Muscle of back (tissue), 13 donors: ENCODE data around the gene SPINT2. TPM values are rescaled to one million over a fixed set of nuclear protein-coding genes. Genes with fewer than 3 reads are reported as not detected.
"Not testable (repeated sequence)": the region's sequence is repeated elsewhere in the genome, so short reads cannot be mapped to it uniquely, and the experiment has no call there.

Experiments
- DNase-seq, 3 donors: peaks; one replicate each; pipeline versions ENCODE4 v3.0.0 to v3.0.0-alpha.2; 2013
- long read RNA-seq, 9 donors: transcript quantifications; one replicate each; lab custom pipeline, GENCODE V29; 2026
- polyA plus RNA-seq, 10 donors: library from polyadenylated mRNA; unstranded; fragments of 120-200 nt; gene quantifications; one replicate each; pipeline ENCODE4 v1.2.1, GENCODE V29; 2013; ENCODE audit not compliant: insufficient read length in 10 of 10

The SPINT2 gene
- 10 to 100 TPM in 2 of 10 donors, 1 to 10 TPM in 8; 1.9 to 36.3 (median 4.5) TPM for polyA plus RNA-seq
- long read RNA-seq, donor 1, partial matches to known transcripts, result 0 of 40 reads
- long read RNA-seq, donor 1, other reads (novel, unspliced or antisense), result 38 of 40 reads
- long read RNA-seq, donor 2, result 0 reads
- long read RNA-seq, donor 3, result 0 reads
- long read RNA-seq, donor 4, partial matches to known transcripts, result 0 of 2 reads
- long read RNA-seq, donor 4, other reads (novel, unspliced or antisense), result 0 of 2 reads
- long read RNA-seq, donor 5, transcript SPINT2-201 (7 exons, 1,802 nt), result major isoform, 7 of 7 reads
- long read RNA-seq, donor 5, partial matches to known transcripts, result 0 of 7 reads
- long read RNA-seq, donor 5, other reads (novel, unspliced or antisense), result 0 of 7 reads
- long read RNA-seq, donor 6, partial matches to known transcripts, result 0 of 2 reads
- long read RNA-seq, donor 6, other reads (novel, unspliced or antisense), result 0 of 2 reads
- long read RNA-seq, donor 7, partial matches to known transcripts, result 0 of 3 reads
- long read RNA-seq, donor 7, other reads (novel, unspliced or antisense), result 0 of 3 reads
- long read RNA-seq, donor 8, partial matches to known transcripts, result 8 of 11 reads
- long read RNA-seq, donor 8, other reads (novel, unspliced or antisense), result 0 of 11 reads
- long read RNA-seq, donor 9, result 0 reads

- DNase-seq, result peak in 1 of 3 donors; percentile 59
These were observed at the start of gene SPINT2 for GRCh38 chr19:38264486-38265212. SPINT2 (plus strand) TSS chr19:38264573; CDS start chr19:38264893, 320 bp downstream.

- DNase-seq, result peak in 1 of 3 donors; percentile 46
These were observed 47.4 kb upstream of the SPINT2 start for GRCh38 chr19:38216785-38217641.

GRCh38 chr19:38218204-38218603 lies 46.2 kb upstream of the SPINT2 start:
- no peak for DNase-seq

- no peak for DNase-seq
These were observed 45.2 kb upstream of the SPINT2 start for GRCh38 chr19:38219221-38219620.

- DNase-seq, result no peak
These were observed 43.0 kb upstream of the SPINT2 start for GRCh38 chr19:38221421-38221820.

- no peak for DNase-seq
These were observed 42.2 kb upstream of the SPINT2 start for GRCh38 chr19:38221919-38222830.

GRCh38 chr19:38223119-38223523 lies 41.3 kb upstream of the SPINT2 start:
- no peak for DNase-seq

- no peak for DNase-seq
These were observed 40.8 kb upstream of the SPINT2 start for GRCh38 chr19:38223617-38224013.

- peak; percentile 61 to 90 (median 73) for DNase-seq
These were observed 40.1 kb upstream of the SPINT2 start, which contains the start of gene DPF1 for GRCh38 chr19:38224014-38224862. DPF1 (minus strand) TSS chr19:38224222; CDS start chr19:38224142, 80 bp downstream.

GRCh38 chr19:38224863-38225218 lies 39.5 kb upstream of the SPINT2 start:
- not testable (repeated sequence) for DNase-seq

GRCh38 chr19:38227287-38228004 lies 36.9 kb upstream of the SPINT2 start:
- no peak for DNase-seq

GRCh38 chr19:38228005-38228377 lies 36.4 kb upstream of the SPINT2 start:
- no peak for DNase-seq

GRCh38 chr19:38228491-38229439 lies 35.6 kb upstream of the SPINT2 start:
- no peak for DNase-seq

- DNase-seq, result peak; percentile 64 to 80 (median 78)
These were observed 34.7 kb upstream of the SPINT2 start for GRCh38 chr19:38229585-38230073.

- DNase-seq, result not testable (repeated sequence)
These were observed 33.8 kb upstream of the SPINT2 start for GRCh38 chr19:38230506-38231133.

- DNase-seq, result no peak
These were observed 32.5 kb upstream of the SPINT2 start for GRCh38 chr19:38231918-38232317.
